Gastroesophageal sphincter (tissue), 4 donors: ENCODE measurements around the gene CPT1A. TPM values are rescaled to one million over a fixed set of nuclear protein-coding genes. Genes with fewer than 3 reads are reported as not detected.

ENCODE experiments used
- ATAC-seq: fragments of 150-250 bp; one replicate; pipeline ENCODE4 v1.9.1; 2016; ENCODE audit warnings: mild to moderate bottlenecking, moderate library complexity
- H3K27ac ChIP-seq, 4 donors: fragments of 200-600 bp; sonication (generic) in 3 of 4; 1 replicate in 3 of 4; 2 replicates in 1 of 4; pipeline ENCODE4 v1.5.1; 2016 to 2019
- H3K27me3 ChIP-seq: fragments of 200-600 bp; sonication (generic); one replicate; pipeline ENCODE4 v1.5.1; 2019
- H3K36me3 ChIP-seq, 2 donors: fragments of 200-600 bp; sonication (generic); one replicate each; pipeline ENCODE4 v1.5.1; 2019; ENCODE audit warnings: control low read depth in 1 of 2
- H3K4me1 ChIP-seq, 3 donors: fragments of 200-600 bp; sonication (generic); 1 replicate in 2 of 3; 2 replicates in 1 of 3; pipeline ENCODE4 v1.5.1; 2016 to 2019; ENCODE audit warnings: control low read depth in 2 of 3
- H3K4me3 ChIP-seq, 2 donors: fragments of 200-600 bp; sonication (generic); one replicate each; pipeline ENCODE4 v1.5.1; 2019; ENCODE audit warnings: mild to moderate bottlenecking in 1 of 2, moderate library complexity in 1 of 2
- H3K9me3 ChIP-seq, 3 donors: fragments of 200-600 bp; sonication (generic); one replicate each; pipeline ENCODE4 v1.5.1; 2017 to 2019; ENCODE audit warnings: control low read depth in 2 of 3
- CTCF ChIP-seq, 4 experiments: fragments of 200-600 bp in 2 of 4; fragments of 450-650 bp in 2 of 4; sonication (generic) in 1 of 4; IDR thresholded peaks; one replicate each; pipeline ENCODE4 v1.5.1; 2017 to 2019; ENCODE audit warnings: antibody characterized with exemption in 4 of 4, mild to moderate bottlenecking in 2 of 4, moderate library complexity in 2 of 4
- EP300 ChIP-seq: sonication (generic); formaldehyde crosslinking; IDR thresholded peaks from one replicate; pipeline ENCODE4 v1.6.1; 2017; ENCODE audit warnings: antibody characterized with exemption, mild to moderate bottlenecking
- POLR2A ChIP-seq, 2 donors: fragments of 450-650 bp; IDR thresholded peaks; one replicate each; pipeline ENCODE4 v1.6.1; 2017; ENCODE audit warnings: antibody characterized with exemption in 2 of 2, mild to moderate bottlenecking in 2 of 2, moderate library complexity in 1 of 2
- POLR2AphosphoS5 ChIP-seq: sonication (generic); formaldehyde crosslinking; IDR thresholded peaks from one replicate; pipeline ENCODE4 v1.6.1; 2017; ENCODE audit warnings: antibody characterized with exemption
- WGBS, 2 donors: methylation state at CpG; one replicate each; pipeline ENCODE4 v1.1.5; 2018; ENCODE audit warnings: low coverage in 1 of 2; 5-methylcytosine and 5-hydroxymethylcytosine counted together
- total RNA-seq, 4 donors: library from RNA; depleted of rRNA; stranded (reverse); fragments of >200 nt; gene quantifications; one replicate each; pipeline ENCODE4 v1.1.0, GENCODE V29; 2016

CPT1A gene
- total RNA-seq, 4 donors from 2014 or later = 33.4 to 103 (median 74.7) TPM

- no peak for ATAC-seq
- TF ChIP-seq EP300 = no peak
- no peak for TF ChIP-seq CTCF (IDR thresholded peaks at IDR 0.05)
- TF ChIP-seq POLR2A (IDR thresholded peaks at IDR 0.05) = no peak
- TF ChIP-seq POLR2AphosphoS5 = no peak
- Histone ChIP-seq H3K4me1 (peaks cover 0 to 6% (median 0%) of the 10 kb centered on the region in 3 donors), H3K36me3 (peaks cover 0 to 98% of the 10 kb centered on the region in 2 donors), H3K9me3 (no peaks in the 10 kb centered on the region), H3K4me3 (no peak overlapping the region), H3K27me3 (no peaks in the 10 kb centered on the region), H3K27ac (no peak overlapping the region)
- WGBS, 2 donors = 93% methylated on average over 6 of the region's 18 CpGs; no CpG with 5 or more reads in 1 of the 2 donors
Measured at GRCh38 chr11:68792400-68792966, 49.2 kb downstream of the CPT1A start.

- no peak overlapping the region for H3K4me3 ChIP-seq
- no peak for TF ChIP-seq CTCF (IDR thresholded peaks at IDR 0.05)
- TF ChIP-seq POLR2A (IDR thresholded peaks at IDR 0.05) = no peak
- TF ChIP-seq EP300 = no peak
- no peak for TF ChIP-seq POLR2AphosphoS5
- no peaks in the 10 kb centered on the region for H3K9me3 ChIP-seq
- no peaks in the 10 kb centered on the region for H3K27me3 ChIP-seq
- 60% methylated on average over 1 of the region's 16 CpGs; no CpG with 5 or more reads in 1 of the 2 donors for WGBS, 2 donors
- no peak overlapping the region for H3K27ac ChIP-seq
- no peaks in the 10 kb centered on the region for H3K4me1 ChIP-seq
- peaks cover 0 to 98% of the 10 kb centered on the region in 2 donors for H3K36me3 ChIP-seq
- ATAC-seq = no peak
Measured at GRCh38 chr11:68784653-68785052, 57.1 kb downstream of the CPT1A start.

- ATAC-seq = no peak
- Histone ChIP-seq H3K36me3 (peaks cover 0 to 100% of the 10 kb centered on the region in 2 donors), H3K4me3 (no peak overlapping the region), H3K9me3 (no peaks in the 10 kb centered on the region), H3K27ac (no peak overlapping the region), H3K4me1 (peaks cover 0 to 8% (median 0%) of the 10 kb centered on the region in 3 donors), H3K27me3 (no peaks in the 10 kb centered on the region)
- 70% methylated on average over 2 of the region's 16 CpGs; no CpG with 5 or more reads in 1 of the 2 donors for WGBS, 2 donors
- TF ChIP-seq CTCF (IDR thresholded peaks at IDR 0.05) = no peak
- TF ChIP-seq EP300 = no peak
- no peak for TF ChIP-seq POLR2AphosphoS5
- TF ChIP-seq POLR2A (IDR thresholded peaks at IDR 0.05) = no peak
Measured at GRCh38 chr11:68783216-68783821, 58.4 kb downstream of the CPT1A start.

- no peaks in the 10 kb centered on the region for H3K9me3 ChIP-seq
- TF ChIP-seq POLR2AphosphoS5 (no peak), EP300 (no peak), CTCF (IDR thresholded peaks at IDR 0.05) (no peak), POLR2A (IDR thresholded peaks at IDR 0.05) (no peak)
- no peak overlapping the region for H3K27ac ChIP-seq
- no peak overlapping the region for H3K4me3 ChIP-seq
- H3K4me1 ChIP-seq = peaks cover 0 to 14% (median 0%) of the 10 kb centered on the region in 3 donors
- WGBS, 2 donors = 40 to 96% methylated on average over 2 to 9 of the region's 26 CpGs
- ATAC-seq = no peak
- peaks cover 0 to 100% of the 10 kb centered on the region in 2 donors for H3K36me3 ChIP-seq
- no peaks in the 10 kb centered on the region for H3K27me3 ChIP-seq
Measured at GRCh38 chr11:68782711-68783110, 59.0 kb downstream of the CPT1A start.

GRCh38 chr11:68780829-68781228 is 60.9 kb downstream of the CPT1A start:
- Histone ChIP-seq H3K27ac (no peak overlapping the region), H3K9me3 (no peaks in the 10 kb centered on the region), H3K36me3 (peaks cover 0 to 100% of the 10 kb centered on the region in 2 donors), H3K4me3 (no peak overlapping the region), H3K27me3 (no peaks in the 10 kb centered on the region), H3K4me1 (peaks cover 0 to 17% (median 0%) of the 10 kb centered on the region in 3 donors)
- WGBS, 2 donors = 67% methylated on average over 1 of the region's 4 CpGs; no CpG with 5 or more reads in 1 of the 2 donors
- no peak for ATAC-seq
- TF ChIP-seq EP300 = no peak
- TF ChIP-seq POLR2AphosphoS5 = no peak
- no peak for TF ChIP-seq POLR2A (IDR thresholded peaks at IDR 0.05)
- TF ChIP-seq CTCF (IDR thresholded peaks at IDR 0.05) = no peak
